Measurements from ENCODE around the gene GDF11. TPM values are rescaled to one million over a fixed set of nuclear protein-coding genes. Genes with fewer than 3 reads are reported as not detected.

GDF11 gene
- total RNA-seq, 1 experiment from 2014 or later, result 31.8 TPM

DNA sequence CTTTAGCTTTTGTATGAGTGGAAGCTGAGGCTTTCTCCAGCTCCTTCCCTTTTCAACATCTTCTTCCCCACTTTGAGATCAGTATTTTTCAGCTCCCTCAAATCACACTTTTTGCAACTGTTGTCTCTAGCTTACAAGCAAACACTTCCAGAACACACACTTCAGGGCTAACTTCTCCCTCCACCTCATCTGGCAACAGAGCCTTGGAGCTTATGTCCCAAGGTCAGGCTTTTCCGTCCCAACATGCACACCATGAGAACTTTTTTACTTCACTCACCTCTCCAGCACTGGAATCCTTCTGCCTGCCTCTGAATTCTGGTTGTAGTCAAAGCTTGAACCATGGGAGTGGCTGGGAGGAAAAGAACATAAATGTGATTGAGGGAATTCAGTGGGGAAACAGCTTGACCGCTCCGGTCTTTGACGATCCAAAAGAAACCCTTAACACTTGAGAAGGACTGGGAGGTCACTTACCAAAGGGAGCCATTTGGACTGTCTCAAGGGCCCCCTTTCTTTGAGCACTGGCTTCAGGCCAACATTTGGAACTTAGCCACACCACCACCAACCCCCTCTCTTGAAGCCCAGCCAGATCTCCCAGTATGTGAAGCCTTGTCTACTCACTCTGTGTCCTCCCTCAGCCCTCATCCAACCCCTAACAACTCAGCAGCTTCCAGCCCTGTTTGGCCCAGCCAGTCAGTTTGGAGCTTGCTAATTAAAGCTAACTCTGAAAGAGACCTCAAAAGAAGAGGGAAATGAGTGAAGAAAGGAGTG lies 31.0 kb upstream of the GDF11 start:
- H3K9me3 Mint-ChIP-seq, result peaks cover 0 to 3% of the 10 kb centered on the region in 2 experiments; a peak in 2 of 5 replicates
- no peak overlapping the region for H2BK120ac ChIP-seq (ENCODE audit: low read depth, low read length, poor library complexity, severe bottlenecking)
- no peak overlapping the region for H4K91ac ChIP-seq (ENCODE audit: insufficient read length, low read depth, low read length)
- H3K56ac ChIP-seq (ENCODE audit: insufficient read length, low read depth, low read length), result no peak overlapping the region
- H3K79me1 ChIP-seq (ENCODE audit: insufficient read depth, low read depth, low read length, poor library complexity, severe bottlenecking), result no peaks in the 10 kb centered on the region
- no peak overlapping the region for H3K4me3 Mint-ChIP-seq
- no peak overlapping the region for H2AFZ ChIP-seq (ENCODE audit: low read length)
- no peak overlapping the region for H3K18ac ChIP-seq (ENCODE audit: insufficient read length, low read depth, low read length)
- peak overlapping the region in 1 of 3 experiments; percentile 8; a peak in 1 of 7 replicates for H3K27ac Mint-ChIP-seq
- peaks cover 33% of the 10 kb centered on the region for H3K27me3 Mint-ChIP-seq (ENCODE audit: low read depth)
- TF ChIP-seq CTCF (conservative IDR thresholded peaks at IDR 0.05), result no peak
- no peak overlapping the region for H3K14ac ChIP-seq (ENCODE audit: insufficient read depth, low read length)
- DNase-seq, result no peak
- no peak overlapping the region for H3K27ac ChIP-seq (ENCODE audit: insufficient read length, low read depth, low read length)
- H4K20me1 ChIP-seq (ENCODE audit: control insufficient read depth, insufficient read depth, insufficient read length), result peaks cover under 1% of the 10 kb centered on the region
- H2BK20ac ChIP-seq (ENCODE audit: low read depth, low read length, poor library complexity, severe bottlenecking), result no peak overlapping the region
- H3K79me2 ChIP-seq (ENCODE audit: insufficient read depth, low read length), result no peaks in the 10 kb centered on the region
- no peak overlapping the region for H2BK12ac ChIP-seq (ENCODE audit: insufficient read length, low read depth, low read length)
- peaks cover 2% of the 10 kb centered on the region; the same call in 1 of the 2 replicates for H3K4me1 ChIP-seq (ENCODE audit: insufficient read depth, low read length)
- no peak overlapping the region for H3K4me2 ChIP-seq (ENCODE audit: insufficient read depth, insufficient read length, low read length)
- H4K5ac ChIP-seq (ENCODE audit: insufficient read length, low read depth, low read length), result no peak overlapping the region
- H3K4ac ChIP-seq (ENCODE audit: low read depth, low read length), result no peak overlapping the region
- peaks cover 11% of the 10 kb centered on the region for H3K23me2 ChIP-seq (ENCODE audit: insufficient read length, low read depth, low read length, poor library complexity, severe bottlenecking)
- WGBS (ENCODE audit: extremely low coverage, insufficient read length, low lambda C conversion rate), result no CpG with 5 or more reads among the region's 4 CpGs
- H4K8ac ChIP-seq (replicated peaks; ENCODE audit: insufficient read length, low read depth, low read length), result no peak overlapping the region
- H3K4me1 Mint-ChIP-seq, result peaks cover 30 to 33% of the 10 kb centered on the region in 2 experiments
- H3K36me3 Mint-ChIP-seq (ENCODE audit: insufficient read depth in 1 of 3, low read depth in 3 of 3), result no peaks in the 10 kb centered on the region
- H3K9me3 ChIP-seq (ENCODE audit: control insufficient read depth, low read depth, low read length), result no peaks in the 10 kb centered on the region
- no peak overlapping the region for H2BK15ac ChIP-seq (ENCODE audit: low read depth, low read length)
- no peak overlapping the region for H3K23ac ChIP-seq (ENCODE audit: insufficient read length, low read depth, low read length)
- no peak overlapping the region for H2BK5ac ChIP-seq (ENCODE audit: insufficient read length, low read length)
- no peak overlapping the region for H3K9ac ChIP-seq (ENCODE audit: extremely low read depth, insufficient read length, low read length)
- H3K27me3 ChIP-seq (ENCODE audit: insufficient read depth, low read length), result no peaks in the 10 kb centered on the region; the same call in 1 of the 2 replicates
- H2AK5ac ChIP-seq (ENCODE audit: insufficient read length, low read length), result no peak overlapping the region
- no peak overlapping the region for H3T11ph ChIP-seq (ENCODE audit: low read length)
